ENCODE measurements around the gene CLK3. TPM values are rescaled to one million over a fixed set of nuclear protein-coding genes. Genes with fewer than 3 reads are reported as not detected.

Gene CLK3
- total RNA-seq = 100 to 1,000 TPM; 102 to 103 TPM

- peaks cover 49% of the 10 kb centered on the region for H3K4me1 Mint-ChIP-seq
- peak within 1 kb of the TSS; percentile 95 for H3K4me3 Mint-ChIP-seq
- peak within 1 kb of the TSS; percentile 94 for H3K27ac Mint-ChIP-seq
- H3K27me3 Mint-ChIP-seq = no peaks in the 10 kb centered on the region
- peaks cover 14% of the 10 kb centered on the region for H3K36me3 Mint-ChIP-seq
- no peaks in the 10 kb centered on the region for H3K9me3 Mint-ChIP-seq
- DNase-seq = peak; percentile 99
Observed at GRCh38 chr15:74615508-74616365, at the start of gene CLK3. CLK3 (plus strand) TSS chr15:74615836; CDS start chr15:74619197, 3,361 bp downstream.

GRCh38 chr15:74568594-74568993, 47.0 kb upstream of the CLK3 start:
- H3K27ac Mint-ChIP-seq = no peak overlapping the region
- H3K4me1 Mint-ChIP-seq = peaks cover 21% of the 10 kb centered on the region
- no peaks in the 10 kb centered on the region for H3K9me3 Mint-ChIP-seq
- no peak overlapping the region for H3K4me3 Mint-ChIP-seq
- H3K27me3 Mint-ChIP-seq = no peaks in the 10 kb centered on the region
- H3K36me3 Mint-ChIP-seq = peaks cover 14% of the 10 kb centered on the region
- no peak for DNase-seq

- Mint-ChIP-seq H3K4me1 (peaks cover 17% of the 10 kb centered on the region), H3K36me3 (peaks cover 19% of the 10 kb centered on the region), H3K27ac (no peak overlapping the region), H3K27me3 (no peaks in the 10 kb centered on the region), H3K9me3 (no peaks in the 10 kb centered on the region), H3K4me3 (no peak overlapping the region)
- no peak for DNase-seq
Observed at GRCh38 chr15:74569731-74570070, 45.9 kb upstream of the CLK3 start.

GRCh38 chr15:74571191-74571590, 44.4 kb upstream of the CLK3 start:
- Mint-ChIP-seq H3K9me3 (no peaks in the 10 kb centered on the region), H3K4me1 (peaks cover 17% of the 10 kb centered on the region), H3K4me3 (no peak overlapping the region), H3K27ac (no peak overlapping the region), H3K36me3 (peaks cover 22% of the 10 kb centered on the region), H3K27me3 (no peaks in the 10 kb centered on the region)
- DNase-seq = no peak

GRCh38 chr15:74573987-74574386, 41.6 kb upstream of the CLK3 start:
- H3K36me3 Mint-ChIP-seq = peaks cover 26% of the 10 kb centered on the region

GRCh38 chr15:74578496-74578994, 37.1 kb upstream of the CLK3 start:
- Mint-ChIP-seq H3K27ac (no peak overlapping the region), H3K36me3 (peaks cover 22% of the 10 kb centered on the region), H3K9me3 (no peaks in the 10 kb centered on the region), H3K27me3 (no peaks in the 10 kb centered on the region), H3K4me1 (peaks cover 3% of the 10 kb centered on the region), H3K4me3 (no peak overlapping the region)
- no peak for DNase-seq

More at GRCh38 chr15:74573987-74574386, 41.6 kb upstream of the CLK3 start:
- no peak overlapping the region for H3K27ac Mint-ChIP-seq
- H3K9me3 Mint-ChIP-seq = no peaks in the 10 kb centered on the region
- peaks cover 3% of the 10 kb centered on the region for H3K4me1 Mint-ChIP-seq
- no peak for DNase-seq
- no peaks in the 10 kb centered on the region for H3K27me3 Mint-ChIP-seq
- H3K4me3 Mint-ChIP-seq = no peak overlapping the region

GRCh38 chr15:74579001-74579400, 36.6 kb upstream of the CLK3 start:
- Mint-ChIP-seq H3K4me1 (no peaks in the 10 kb centered on the region), H3K27me3 (no peaks in the 10 kb centered on the region), H3K27ac (no peak overlapping the region)

GRCh38 chr15:74580538-74581350, 34.9 kb upstream of the CLK3 start:
- Mint-ChIP-seq H3K27me3 (no peaks in the 10 kb centered on the region), H3K4me3 (no peak overlapping the region), H3K9me3 (no peaks in the 10 kb centered on the region), H3K4me1 (no peaks in the 10 kb centered on the region), H3K27ac (no peak overlapping the region), H3K36me3 (peaks cover 9% of the 10 kb centered on the region)
- DNase-seq = no peak

More at GRCh38 chr15:74579001-74579400, 36.6 kb upstream of the CLK3 start:
- H3K9me3 Mint-ChIP-seq = no peaks in the 10 kb centered on the region
- peaks cover 18% of the 10 kb centered on the region for H3K36me3 Mint-ChIP-seq
- no peak overlapping the region for H3K4me3 Mint-ChIP-seq
- DNase-seq = no peak

- H3K36me3 Mint-ChIP-seq = no peaks in the 10 kb centered on the region
- no peak overlapping the region for H3K4me3 Mint-ChIP-seq
- no peaks in the 10 kb centered on the region for H3K27me3 Mint-ChIP-seq
- DNase-seq = no peak
- no peaks in the 10 kb centered on the region for H3K9me3 Mint-ChIP-seq
- H3K27ac Mint-ChIP-seq = no peak overlapping the region
- H3K4me1 Mint-ChIP-seq = no peaks in the 10 kb centered on the region
Observed at GRCh38 chr15:74584204-74584603, 31.4 kb upstream of the CLK3 start.

- Mint-ChIP-seq H3K4me3 (no peak overlapping the region), H3K9me3 (no peaks in the 10 kb centered on the region), H3K4me1 (no peaks in the 10 kb centered on the region), H3K27me3 (no peaks in the 10 kb centered on the region), H3K36me3 (no peaks in the 10 kb centered on the region), H3K27ac (no peak overlapping the region)
- no peak for DNase-seq
Observed at GRCh38 chr15:74584779-74585178, 30.9 kb upstream of the CLK3 start.

- H3K4me1 Mint-ChIP-seq = no peaks in the 10 kb centered on the region
- no peaks in the 10 kb centered on the region for H3K27me3 Mint-ChIP-seq
- H3K36me3 Mint-ChIP-seq = no peaks in the 10 kb centered on the region
- no peak overlapping the region for H3K4me3 Mint-ChIP-seq
- no peak for DNase-seq
- H3K9me3 Mint-ChIP-seq = no peaks in the 10 kb centered on the region
- no peak overlapping the region for H3K27ac Mint-ChIP-seq
Observed at GRCh38 chr15:74585191-74585590, 30.4 kb upstream of the CLK3 start.

- Mint-ChIP-seq H3K4me3 (no peak overlapping the region), H3K9me3 (no peaks in the 10 kb centered on the region), H3K27ac (no peak overlapping the region), H3K4me1 (no peaks in the 10 kb centered on the region), H3K27me3 (no peaks in the 10 kb centered on the region), H3K36me3 (no peaks in the 10 kb centered on the region)
- no peak for DNase-seq
Observed at GRCh38 chr15:74585857-74586256, 29.8 kb upstream of the CLK3 start.

- no peaks in the 10 kb centered on the region for H3K9me3 Mint-ChIP-seq
- H3K36me3 Mint-ChIP-seq = peaks cover 4% of the 10 kb centered on the region
- no peak for DNase-seq
- no peak overlapping the region for H3K27ac Mint-ChIP-seq
- no peak overlapping the region for H3K4me3 Mint-ChIP-seq
- H3K27me3 Mint-ChIP-seq = no peaks in the 10 kb centered on the region
- no peaks in the 10 kb centered on the region for H3K4me1 Mint-ChIP-seq
Observed at GRCh38 chr15:74589826-74590225, 25.8 kb upstream of the CLK3 start.

- Mint-ChIP-seq H3K4me1 (no peaks in the 10 kb centered on the region), H3K27me3 (no peaks in the 10 kb centered on the region), H3K9me3 (no peaks in the 10 kb centered on the region), H3K4me3 (no peak overlapping the region), H3K27ac (peak overlapping the region; percentile 29), H3K36me3 (peaks cover 4% of the 10 kb centered on the region)
- no peak for DNase-seq
Observed at GRCh38 chr15:74592222-74592621, 23.4 kb upstream of the CLK3 start.

- no peak overlapping the region for H3K4me3 Mint-ChIP-seq
- no peak overlapping the region for H3K27ac Mint-ChIP-seq
- H3K36me3 Mint-ChIP-seq = peaks cover 7% of the 10 kb centered on the region
- DNase-seq = no peak
- no peaks in the 10 kb centered on the region for H3K27me3 Mint-ChIP-seq
- peaks cover 4% of the 10 kb centered on the region for H3K4me1 Mint-ChIP-seq
- no peaks in the 10 kb centered on the region for H3K9me3 Mint-ChIP-seq
Observed at GRCh38 chr15:74593122-74593521, 22.5 kb upstream of the CLK3 start.
